Stomach smooth muscle (tissue), 2 donors: ENCODE measurements around the gene NES.

Experiments used
- H3K27ac ChIP-seq: one replicate; pipeline ENCODE4 v1.7.0; 2013; ENCODE audit warnings: mild to moderate bottlenecking, low read length, inconsistent platforms
- H3K27me3 ChIP-seq, 2 donors: one replicate each; pipeline ENCODE4 v1.7.0; 2013; ENCODE audit warnings: low read length in 2 of 2; ENCODE audit not compliant: insufficient read depth in 2 of 2, control insufficient read depth in 1 of 2
- H3K36me3 ChIP-seq, 2 donors: one replicate each; pipeline ENCODE4 v1.7.0; 2013; ENCODE audit warnings: low read length in 2 of 2; ENCODE audit not compliant: control insufficient read depth in 2 of 2, insufficient read depth in 2 of 2
- H3K4me1 ChIP-seq: one replicate; pipeline ENCODE4 v1.7.0; 2013; ENCODE audit warnings: low read length; ENCODE audit not compliant: control insufficient read depth, insufficient read depth
- H3K4me3 ChIP-seq, 2 donors: one replicate each; pipeline ENCODE4 v1.7.0; 2013; ENCODE audit warnings: low read length in 2 of 2
- H3K9ac ChIP-seq, 2 donors: one replicate each; pipeline ENCODE4 v1.7.0; 2013; ENCODE audit warnings: low read length in 2 of 2, mild to moderate bottlenecking in 1 of 2
- H3K9me3 ChIP-seq, 2 donors: one replicate each; pipeline ENCODE4 v1.7.0; 2013; ENCODE audit warnings: low read length in 2 of 2; ENCODE audit not compliant: control insufficient read depth in 2 of 2
- donor health status: healthy.
- donor health status: Pancreatic carcinoma.

The NES gene

DNA sequence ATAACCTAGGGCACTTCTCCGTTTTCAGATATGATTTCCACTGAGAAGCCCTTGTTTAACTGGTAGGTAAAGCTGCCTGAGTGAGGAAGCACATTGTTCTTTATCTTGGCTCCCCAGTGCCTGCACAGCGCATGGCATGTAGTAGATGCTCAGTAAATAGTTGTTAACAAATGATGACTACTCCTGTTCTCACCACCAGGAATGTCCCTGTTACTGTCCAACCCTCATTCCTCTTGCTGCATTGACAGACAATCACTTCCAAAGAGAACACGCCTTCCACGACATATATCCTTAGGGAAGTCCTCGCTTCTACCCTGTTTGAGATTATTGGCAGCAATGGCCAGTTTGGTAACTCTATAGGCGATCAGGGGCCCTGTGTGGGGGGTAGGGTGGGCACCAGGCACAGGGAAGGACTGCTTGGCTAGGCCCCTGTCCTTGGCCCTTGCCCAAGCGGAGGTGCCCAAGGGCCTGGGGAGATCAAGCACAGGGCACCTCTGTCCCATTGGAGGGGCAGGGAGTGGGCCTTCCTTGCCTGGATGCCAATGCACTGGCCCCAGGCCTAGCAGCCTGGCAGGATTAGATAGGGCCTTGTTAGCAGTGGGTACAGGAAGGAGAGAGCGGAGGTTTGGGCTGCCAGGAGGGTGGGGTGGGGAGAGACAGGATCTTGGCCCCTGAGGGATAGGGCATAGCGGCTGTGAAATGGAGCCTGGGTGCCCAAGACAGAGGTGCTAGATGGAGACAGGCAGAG, 10.2 kb downstream of the NES start:
- Histone ChIP-seq H3K4me1 (peaks cover 55% of the 10 kb centered on the region), H3K9ac (no peak overlapping the region)

GRCh38 chr1:156665539-156665938, 11.7 kb downstream of the NES start:
- Histone ChIP-seq H3K9ac (no peak overlapping the region), H3K4me3 (no peak overlapping the region), H3K9me3 (no peaks in the 10 kb centered on the region), H3K27me3 (no peaks in the 10 kb centered on the region), H3K36me3 (no peaks in the 10 kb centered on the region), H3K27ac (no peak overlapping the region), H3K4me1 (peaks cover 70% of the 10 kb centered on the region)

More for the DNA sequence above, 10.2 kb downstream of the NES start:
- H3K27me3 ChIP-seq, result no peaks in the 10 kb centered on the region
- no peaks in the 10 kb centered on the region for H3K36me3 ChIP-seq
- peak overlapping the region; percentile 73 for H3K27ac ChIP-seq
- peak overlapping the region in 1 of 2 donors; percentile 15 for H3K4me3 ChIP-seq
- H3K9me3 ChIP-seq, result no peaks in the 10 kb centered on the region

GRCh38 chr1:156664767-156665411, 12.3 kb downstream of the NES start:
- peaks cover 75% of the 10 kb centered on the region for H3K4me1 ChIP-seq
- H3K9ac ChIP-seq, result peak overlapping the region; percentile 11 to 47
- H3K4me3 ChIP-seq, result peak overlapping the region; percentile 49
- H3K27ac ChIP-seq, result peak overlapping the region; percentile 66
- no peaks in the 10 kb centered on the region for H3K36me3 ChIP-seq
- no peaks in the 10 kb centered on the region for H3K27me3 ChIP-seq
- H3K9me3 ChIP-seq, result no peaks in the 10 kb centered on the region

- Histone ChIP-seq H3K36me3 (no peaks in the 10 kb centered on the region), H3K9me3 (no peaks in the 10 kb centered on the region), H3K4me3 (peak overlapping the region; percentile 49), H3K27ac (peak overlapping the region; percentile 66), H3K27me3 (no peaks in the 10 kb centered on the region), H3K9ac (peak overlapping the region; percentile 11 to 47), H3K4me1 (peaks cover 80% of the 10 kb centered on the region)
These were observed 13.0 kb downstream of the NES start for GRCh38 chr1:156664046-156664766.

- no peaks in the 10 kb centered on the region for H3K9me3 ChIP-seq
- H3K4me3 ChIP-seq, result no peak overlapping the region
- H3K4me1 ChIP-seq, result peaks cover 74% of the 10 kb centered on the region
- peak overlapping the region in 1 of 2 donors; percentile 27 for H3K9ac ChIP-seq
- H3K36me3 ChIP-seq, result no peaks in the 10 kb centered on the region
- H3K27me3 ChIP-seq, result peaks cover 0 to 5% of the 10 kb centered on the region in 2 donors
- peak overlapping the region; percentile 66 for H3K27ac ChIP-seq
These were observed 14.0 kb downstream of the NES start for GRCh38 chr1:156663178-156663577.

GRCh38 chr1:156662800-156663055, 14.5 kb downstream of the NES start:
- Histone ChIP-seq H3K27me3 (peaks cover 0 to 5% of the 10 kb centered on the region in 2 donors), H3K36me3 (no peaks in the 10 kb centered on the region), H3K27ac (peak overlapping the region; percentile 66), H3K4me1 (peaks cover 73% of the 10 kb centered on the region), H3K9me3 (no peaks in the 10 kb centered on the region), H3K9ac (peak overlapping the region in 1 of 2 donors; percentile 27), H3K4me3 (no peak overlapping the region)

DNA sequence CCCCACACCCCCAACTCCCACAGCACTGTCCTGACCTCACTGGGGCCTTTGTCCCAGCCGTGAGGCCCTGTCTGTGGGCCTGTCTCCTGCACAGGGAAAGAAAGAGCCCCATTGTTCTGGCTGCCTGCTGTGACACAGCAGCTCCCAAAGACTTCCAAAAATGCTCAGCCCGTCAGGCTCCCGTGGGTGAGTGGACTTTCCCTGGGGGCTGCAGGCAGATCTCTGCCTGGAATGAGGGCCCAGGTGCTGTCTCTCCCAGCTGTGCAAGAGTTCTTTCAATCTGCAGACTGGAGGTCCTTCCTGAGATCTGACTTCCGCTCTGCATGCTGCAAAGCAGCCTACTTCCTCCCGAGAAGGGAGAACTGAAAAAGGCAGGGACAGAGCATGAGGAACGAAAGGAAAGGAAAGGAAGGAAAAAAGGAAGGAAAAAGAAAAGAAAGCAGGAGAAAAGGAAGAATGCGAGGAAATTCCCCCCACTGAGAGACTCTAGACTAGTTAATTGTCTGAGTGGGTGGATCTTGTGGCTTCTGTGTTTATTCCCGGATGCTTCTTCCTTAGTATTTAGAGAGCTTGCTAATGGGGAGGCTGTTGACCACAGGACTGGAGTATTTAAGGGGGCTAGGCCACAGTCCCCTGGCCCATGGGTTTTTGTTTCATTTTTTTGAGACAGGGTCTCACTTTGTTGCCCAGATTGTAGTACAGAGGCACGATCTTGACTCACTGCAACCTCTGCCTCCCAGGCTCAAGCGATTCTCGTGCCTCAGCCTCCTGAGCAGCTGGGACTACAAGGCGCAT, 15.0 kb downstream of the NES start:
- H3K9me3 ChIP-seq, result no peaks in the 10 kb centered on the region
- H3K9ac ChIP-seq, result no peak overlapping the region
- no peak overlapping the region for H3K4me3 ChIP-seq
- peaks cover 0 to 5% of the 10 kb centered on the region in 2 donors for H3K27me3 ChIP-seq
- H3K36me3 ChIP-seq, result no peaks in the 10 kb centered on the region
- H3K27ac ChIP-seq, result peak overlapping the region; percentile 66
- H3K4me1 ChIP-seq, result peaks cover 73% of the 10 kb centered on the region

- Histone ChIP-seq H3K9ac (peak overlapping the region in 1 of 2 donors; percentile 13), H3K9me3 (no peaks in the 10 kb centered on the region), H3K4me1 (peaks cover 79% of the 10 kb centered on the region), H3K27me3 (peaks cover 3 to 9% of the 10 kb centered on the region in 2 donors), H3K27ac (peak overlapping the region; percentile 64), H3K36me3 (no peaks in the 10 kb centered on the region), H3K4me3 (no peak overlapping the region)
These were observed 16.5 kb downstream of the NES start for GRCh38 chr1:156660752-156661112.

DNA sequence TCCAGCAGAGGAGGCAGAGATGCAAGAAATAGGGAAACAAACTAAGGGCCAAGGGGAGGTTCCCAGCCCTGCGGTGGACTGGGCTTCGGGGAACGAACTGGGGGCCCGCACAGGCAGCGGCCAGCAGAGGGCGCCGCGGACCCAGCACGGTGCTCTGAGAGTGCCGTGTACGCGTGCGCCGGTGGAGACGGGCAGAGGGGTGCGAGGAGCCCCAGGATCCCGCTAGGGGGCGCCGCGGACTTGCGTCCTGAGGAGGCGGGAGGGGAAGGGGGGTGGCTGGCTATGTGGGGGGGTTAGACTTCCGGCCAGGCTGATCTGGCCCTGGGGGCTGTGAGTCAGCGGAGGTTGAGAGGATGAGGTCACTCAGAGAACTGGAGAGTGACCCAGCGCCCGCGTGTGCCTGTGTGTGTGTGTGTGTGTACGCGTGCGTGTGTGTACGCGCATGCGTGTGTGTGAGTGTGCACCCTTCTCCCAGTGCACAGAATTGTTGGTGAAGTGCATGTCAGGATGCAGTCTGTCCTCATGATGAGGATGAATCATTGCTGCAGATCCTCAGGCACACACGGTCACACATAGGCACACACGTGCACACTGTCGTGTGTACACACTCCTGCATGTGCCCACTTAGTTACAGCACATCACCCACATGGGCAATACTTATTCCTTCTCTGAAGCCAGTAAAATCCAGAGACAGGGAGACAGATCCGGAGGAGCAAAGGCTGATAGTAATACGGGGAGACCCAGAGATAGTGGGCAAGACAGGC, 17.0 kb downstream of the NES start:
- Histone ChIP-seq H3K27me3 (peaks cover 3 to 9% of the 10 kb centered on the region in 2 donors), H3K4me3 (peak overlapping the region; percentile 43 to 57), H3K9me3 (no peaks in the 10 kb centered on the region), H3K36me3 (no peaks in the 10 kb centered on the region), H3K27ac (peak overlapping the region; percentile 64), H3K4me1 (peaks cover 73% of the 10 kb centered on the region), H3K9ac (peak overlapping the region; percentile 32 to 55)

GRCh38 chr1:156659661-156659987, 17.6 kb downstream of the NES start:
- peaks cover 68% of the 10 kb centered on the region for H3K4me1 ChIP-seq
- H3K9me3 ChIP-seq, result no peaks in the 10 kb centered on the region
- H3K27me3 ChIP-seq, result peaks cover 5 to 9% of the 10 kb centered on the region in 2 donors
- H3K9ac ChIP-seq, result peak overlapping the region in 1 of 2 donors; percentile 55
- H3K4me3 ChIP-seq, result peak overlapping the region in 1 of 2 donors; percentile 57
- no peaks in the 10 kb centered on the region for H3K36me3 ChIP-seq
- no peak overlapping the region for H3K27ac ChIP-seq
